Esophagus squamous epithelium (tissue), 4 donors: ENCODE measurements around the gene CYP20A1.

ENCODE experiments used
- CTCF ChIP-seq, 6 experiments: fragments of 450-650 bp in 4 of 6; fragments of 200-600 bp in 2 of 6; sonication (generic) in 2 of 6; IDR thresholded peaks; one replicate each; pipeline ENCODE4 v1.5.1; 2016 to 2019; ENCODE audit warnings: antibody characterized with exemption in 6 of 6, mild to moderate bottlenecking in 4 of 6, moderate library complexity in 4 of 6
- POLR2A ChIP-seq, 4 donors: fragments of 450-650 bp; IDR thresholded peaks; one replicate each; pipeline ENCODE4 v1.6.1; 2017; ENCODE audit warnings: antibody characterized with exemption in 4 of 4, mild to moderate bottlenecking in 4 of 4, moderate library complexity in 3 of 4

GRCh38 chr2:203354966-203355365 is 116.1 kb downstream of the CYP20A1 start:
- no peak for TF ChIP-seq POLR2A (IDR thresholded peaks at IDR 0.05)
- no peak for TF ChIP-seq CTCF (IDR thresholded peaks at IDR 0.05)
